H1 (cell line): Measurements from ENCODE around the gene MYO1D. TPM values are rescaled to one million over a fixed set of nuclear protein-coding genes. Genes with fewer than 3 reads are reported as not detected.

Experiments
- EGR1 ChIP-seq: IDR thresholded peaks from 2 replicates; pipeline ENCODE4 v1.6.1; 2011; ENCODE audit warnings: low read depth, low read length, borderline replicate concordance
- EZH2 ChIP-seq: fragments of 200-600 bp; sonication (generic); IDR thresholded peaks from 2 replicates; pipeline ENCODE4 v1.7.1; 2012; ENCODE audit warnings: low read depth, mild to moderate bottlenecking, moderate library complexity, low read length, inconsistent platforms; ENCODE audit not compliant: severe bottlenecking
- KDM5A ChIP-seq: fragments of 200-600 bp; IDR thresholded peaks from 2 replicates; pipeline ENCODE4 v1.7.1; 2012; ENCODE audit warnings: mild to moderate bottlenecking, low read length, inconsistent platforms, mixed read lengths
- NRF1 ChIP-seq: IDR thresholded peaks from 2 replicates; pipeline ENCODE4 v1.6.1; 2011; ENCODE audit warnings: mild to moderate bottlenecking, low read depth, low read length, improper control_type of control experiment
- SP2 ChIP-seq: IDR thresholded peaks from 2 replicates; pipeline ENCODE4 v1.6.1; 2012; ENCODE audit warnings: mild to moderate bottlenecking, low read length, inconsistent platforms
- polyA plus RNA-seq, 7 experiments: library from polyadenylated mRNA; depleted of rRNA in 3 of 7; stranded (reverse) in 5 of 7; unstranded in 2 of 7; fragments of >200 nt in 5 of 7; fragments of 200-250 nt in 2 of 7; gene quantifications; 1 replicate in 5 of 7; 2 replicates in 1 of 7; 4 replicates in 1 of 7; pipeline versions ENCODE4 v1.2.1 to v1.2.3, GENCODE V29; 2011 to 2013; ENCODE audit warnings: missing spikeins in 2 of 7, mixed read lengths in 2 of 7
- total RNA-seq: library from RNA; stranded (reverse); fragmentation: NEBNext Ultra II Directional; extraction: Animal tissue kit (Norgen Biotek cat#: 25700); gene quantifications from 2 replicates; pipeline ENCODE4 v1.2.1, GENCODE V29; 2021

The MYO1D gene
- total and polyA plus RNA-seq, 2 of the 8 experiments (the other 6 are each of a cell fraction or from before 2014, with no cell fraction given) = 6.5 to 25.4 TPM

DNA sequence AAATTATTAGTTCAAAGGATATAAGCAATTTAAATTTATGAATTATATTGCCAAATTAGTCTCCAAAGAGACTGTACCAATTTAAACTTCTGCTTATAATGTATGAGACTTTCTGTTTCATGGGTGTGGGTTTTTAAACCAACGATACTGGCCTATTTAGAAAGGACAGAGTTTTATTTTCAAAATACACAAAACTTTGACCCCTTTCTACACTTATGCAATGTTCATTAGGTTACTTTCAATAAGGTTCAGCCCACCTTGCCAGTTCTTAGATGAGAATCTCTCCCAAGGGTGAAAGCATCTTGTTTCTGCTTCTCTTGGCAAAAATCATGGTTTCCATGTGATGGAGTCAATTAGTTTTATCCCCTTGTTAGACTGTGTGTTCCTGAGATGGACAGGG, 84.7 kb downstream of the MYO1D start (continued):
- TF ChIP-seq NRF1 (no peak), EZH2 (no peak), SP2 (no peak), EGR1 (no peak), KDM5A (no peak)
